ENCODE data around the gene PELO. TPM values are rescaled to one million over a fixed set of nuclear protein-coding genes. Genes with fewer than 3 reads are reported as not detected.

PELO gene
- polyA plus RNA-seq, 2 of the 4 experiments (the other 2 are of a cell fraction) = 15.6 to 20.1 TPM

- TF ChIP-seq REST (IDR thresholded peaks at IDR 0.05) (no peak), PHF8 (IDR thresholded peaks at IDR 0.05; ENCODE audit: borderline replicate concordance, low read depth) (no peak)
Measured at GRCh38 chr5:52770287-52770939, 17.3 kb upstream of the PELO start (continued).

- FAIRE-seq = no peak
Measured at GRCh38 chr5:52771343-52772039, 16.2 kb upstream of the PELO start.

More at GRCh38 chr5:52771343-52772039, 16.2 kb upstream of the PELO start:
- Histone ChIP-seq H3K4me2 (no peak overlapping the region), H3K9me3 (no peaks in the 10 kb centered on the region), H3K4me3 (no peak overlapping the region), H3K4me1 (no peaks in the 10 kb centered on the region), H3K27ac (no peak overlapping the region)
- ChIA-PET CTCF (no interaction called here), POLR2A (no interaction called here)
- WGBS (ENCODE audit: missing lambda C conversion rate) = 51% methylated on average over 3 of the region's 3 CpGs
- ATAC-seq = no peak
- TF ChIP-seq USF2 (IDR thresholded peaks at IDR 0.05) (no peak), CEBPB (IDR thresholded peaks at IDR 0.05) (no peak), NFE2L2 (conservative IDR thresholded peaks at IDR 0.05; ENCODE audit: low read length) (no peak), MAFK (IDR thresholded peaks at IDR 0.05; ENCODE audit: partially characterized antibody) (no peak), ATOH8 (CRISPR knock-in tag; IDR thresholded peaks at IDR 0.05; ENCODE audit: low read depth) (no peak), CHD4 (IDR thresholded peaks at IDR 0.05; ENCODE audit: borderline replicate concordance) (no peak), NR3C1 (IDR thresholded peaks at IDR 0.05) (no peak), TP53 (CRISPR knock-in tag; IDR thresholded peaks at IDR 0.05) (no peak), REST (IDR thresholded peaks at IDR 0.05) (no peak), HOXB13 (CRISPR knock-in tag; IDR thresholded peaks at IDR 0.05; ENCODE audit: low read depth) (no peak), POLR2AphosphoS2 (conservative IDR thresholded peaks at IDR 0.05; ENCODE audit: low read length) (no peak), SREBF2 (IDR thresholded peaks at IDR 0.05) (no peak), PHF8 (IDR thresholded peaks at IDR 0.05; ENCODE audit: borderline replicate concordance, low read depth) (no peak), RNF2 (IDR thresholded peaks at IDR 0.05; ENCODE audit: borderline replicate concordance, low read depth) (no peak), ZNF302 (CRISPR knock-in tag; IDR thresholded peaks at IDR 0.05) (no peak), HOXB5 (CRISPR knock-in tag; IDR thresholded peaks at IDR 0.05) (no peak), RFX5 (IDR thresholded peaks at IDR 0.05) (no peak)
- no peak for DNase-seq (ENCODE audit: low read depth in 1 of 2, low spot score in 1 of 2)
